EL (cell line): ENCODE data around the gene ACVR1B.

Experiments used
- DNase-seq: peaks from one replicate; pipeline ENCODE4 v3.0.0-alpha.2; 2016

ACVR1B gene

DNA sequence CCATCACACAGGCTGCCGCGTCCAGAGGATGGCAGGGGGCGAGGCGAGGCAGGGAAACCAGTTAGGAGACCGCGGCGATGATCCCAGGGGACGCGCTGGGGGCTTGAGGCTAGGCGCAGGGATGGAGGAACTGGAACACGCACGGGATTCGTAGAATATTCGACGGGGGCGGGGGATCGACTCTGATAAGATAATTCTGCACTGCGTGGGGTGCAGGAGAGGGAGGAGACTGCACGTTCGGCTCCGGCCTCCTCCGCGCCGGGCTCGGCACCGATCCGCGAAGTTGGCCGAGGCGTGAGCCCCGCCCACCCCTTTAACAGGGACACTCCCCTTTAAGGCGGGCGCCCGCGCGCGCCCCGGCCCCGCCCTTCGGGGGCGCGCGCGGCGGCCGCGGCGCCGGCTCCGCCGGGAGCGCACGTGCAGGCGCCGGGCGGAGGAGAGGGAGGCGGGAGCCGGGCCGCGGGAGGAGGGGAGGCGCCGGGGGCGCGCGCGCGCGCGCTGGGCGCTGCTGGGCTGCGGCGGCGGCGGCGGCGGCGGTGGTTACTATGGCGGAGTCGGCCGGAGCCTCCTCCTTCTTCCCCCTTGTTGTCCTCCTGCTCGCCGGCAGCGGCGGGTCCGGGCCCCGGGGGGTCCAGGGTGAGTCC is at the start of gene ACVR1B:
Gene ACVR1B (plus strand): TSS at position 501 of the 644 bp plus-strand sequence. CDS start 45 bp downstream, at position 546.
- DNase-seq: peak; percentile 91

DNA sequence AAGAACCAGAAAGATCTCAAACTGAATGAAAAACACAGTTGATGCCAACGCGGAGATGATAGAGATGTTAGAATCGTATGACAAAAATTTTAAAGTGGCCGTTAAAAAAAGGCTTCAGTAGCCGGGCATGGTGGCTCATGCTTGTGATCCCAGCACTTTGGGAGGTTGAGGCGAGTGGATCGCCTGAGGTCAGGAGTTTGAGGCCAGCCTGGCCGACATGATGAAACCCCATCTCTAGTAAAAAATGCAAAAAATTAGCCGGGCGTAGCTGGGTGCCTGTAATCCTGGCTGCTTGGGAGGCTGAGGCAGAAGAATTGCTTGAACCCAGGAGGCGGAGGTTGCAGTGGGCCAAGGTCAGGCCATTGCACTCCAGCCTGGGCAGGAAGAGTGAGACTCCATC is 49.6 kb upstream of the ACVR1B start:
- no peak for DNase-seq

DNA sequence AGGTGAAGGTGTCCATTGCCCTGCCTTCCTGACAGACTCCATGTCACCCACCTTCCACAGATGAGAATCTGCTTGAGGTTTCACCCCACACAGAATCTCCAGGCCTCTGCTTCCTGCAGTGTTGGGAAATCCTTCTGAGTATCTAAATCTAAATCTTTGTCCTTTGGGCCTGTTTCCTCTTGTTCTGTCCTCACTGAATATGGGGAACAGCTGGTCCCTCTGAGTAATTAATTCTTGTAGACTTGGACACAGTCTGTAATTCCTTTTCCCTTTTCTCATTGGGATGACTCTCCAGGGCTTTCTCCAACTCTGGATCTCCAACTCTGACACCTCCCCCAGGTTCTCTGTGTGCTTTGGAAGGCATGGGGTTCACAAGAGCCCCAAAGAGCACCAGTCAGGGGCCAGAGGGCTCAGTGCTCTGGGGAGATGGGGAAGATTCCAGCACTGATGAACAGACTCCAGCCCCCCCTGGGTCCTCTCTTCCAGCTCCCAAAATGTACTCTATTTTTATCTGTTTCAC is 46.5 kb upstream of the ACVR1B start:
- peak; percentile 29 for DNase-seq

DNA sequence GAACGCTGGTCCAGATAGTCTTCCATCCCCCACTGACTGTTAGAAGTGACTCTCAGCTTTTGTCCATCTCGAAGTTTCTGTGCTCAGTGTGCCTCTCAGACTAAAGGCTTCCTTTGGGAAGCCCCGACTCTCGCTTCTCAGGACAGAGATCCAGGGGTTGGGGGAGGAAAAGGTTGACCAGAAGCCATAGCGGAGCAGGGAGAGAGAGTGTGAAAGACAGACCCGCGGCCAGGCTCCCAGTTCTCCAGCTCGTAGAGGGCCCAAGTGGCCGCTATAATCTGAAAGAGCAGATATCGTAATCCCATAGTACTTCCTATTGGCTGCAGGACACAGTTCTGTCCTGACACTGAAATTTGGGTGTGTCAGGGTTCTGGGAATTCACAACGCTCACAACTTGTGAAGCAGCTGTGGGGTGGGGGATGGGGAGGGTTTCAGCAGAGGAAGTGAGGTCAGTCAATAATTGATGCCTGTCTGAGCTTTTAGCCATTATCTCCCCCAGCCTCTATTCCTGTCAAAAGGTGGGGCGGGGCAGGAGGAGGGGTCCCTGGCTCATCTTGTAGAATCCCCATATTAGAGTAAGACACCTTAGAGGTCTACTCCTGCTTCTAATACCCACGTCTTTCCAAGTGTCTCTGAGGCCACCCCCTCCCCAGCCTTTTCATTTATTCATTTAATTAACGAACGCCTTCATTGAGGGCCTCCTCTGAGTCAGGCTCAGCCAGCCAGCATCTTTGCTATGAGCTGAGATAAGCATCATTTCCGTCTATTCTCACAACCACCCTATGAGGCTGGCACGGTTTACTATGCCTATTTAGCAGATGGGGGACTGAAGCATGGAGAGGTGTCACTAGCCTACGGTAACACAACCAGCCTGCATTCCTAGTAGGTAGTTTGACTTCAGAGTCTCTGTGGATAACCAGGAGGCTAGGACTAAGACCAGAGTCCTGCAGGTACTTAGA is 45.7 kb upstream of the ACVR1B start:
- DNase-seq: peak; percentile 42

DNA sequence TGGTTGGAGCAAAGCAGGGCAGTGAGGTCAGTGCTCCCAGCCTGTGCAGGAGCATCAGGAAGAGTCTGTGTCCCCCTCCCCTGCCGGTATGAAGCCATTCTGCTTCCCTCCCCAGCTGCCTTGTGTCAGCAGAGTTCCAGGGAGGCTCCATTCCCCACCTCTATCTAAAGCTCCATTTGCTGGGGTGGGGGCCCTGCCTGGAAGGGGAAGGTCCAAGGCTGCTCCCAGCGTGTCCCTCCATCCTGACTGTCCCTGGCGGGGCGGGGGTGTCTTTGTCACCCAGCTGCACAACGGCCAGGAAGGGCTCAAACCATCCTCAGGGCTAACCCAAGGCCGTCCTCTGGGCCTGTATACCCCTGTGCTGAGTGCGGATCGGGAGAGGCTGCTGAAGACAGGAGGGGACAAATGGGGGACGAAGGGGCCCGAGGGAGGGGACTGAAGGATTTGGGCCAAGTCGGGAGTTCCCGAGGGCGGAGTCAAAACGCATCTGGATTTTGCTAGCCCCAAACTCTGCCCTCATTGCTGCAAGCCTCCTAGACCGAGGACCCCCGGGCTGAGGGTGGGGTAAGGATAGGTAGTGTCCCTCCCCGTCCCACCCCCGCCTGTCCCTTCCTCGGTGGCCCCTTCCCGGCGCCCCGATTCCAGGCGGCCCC is 44.9 kb upstream of the ACVR1B start:
- no peak for DNase-seq

DNA sequence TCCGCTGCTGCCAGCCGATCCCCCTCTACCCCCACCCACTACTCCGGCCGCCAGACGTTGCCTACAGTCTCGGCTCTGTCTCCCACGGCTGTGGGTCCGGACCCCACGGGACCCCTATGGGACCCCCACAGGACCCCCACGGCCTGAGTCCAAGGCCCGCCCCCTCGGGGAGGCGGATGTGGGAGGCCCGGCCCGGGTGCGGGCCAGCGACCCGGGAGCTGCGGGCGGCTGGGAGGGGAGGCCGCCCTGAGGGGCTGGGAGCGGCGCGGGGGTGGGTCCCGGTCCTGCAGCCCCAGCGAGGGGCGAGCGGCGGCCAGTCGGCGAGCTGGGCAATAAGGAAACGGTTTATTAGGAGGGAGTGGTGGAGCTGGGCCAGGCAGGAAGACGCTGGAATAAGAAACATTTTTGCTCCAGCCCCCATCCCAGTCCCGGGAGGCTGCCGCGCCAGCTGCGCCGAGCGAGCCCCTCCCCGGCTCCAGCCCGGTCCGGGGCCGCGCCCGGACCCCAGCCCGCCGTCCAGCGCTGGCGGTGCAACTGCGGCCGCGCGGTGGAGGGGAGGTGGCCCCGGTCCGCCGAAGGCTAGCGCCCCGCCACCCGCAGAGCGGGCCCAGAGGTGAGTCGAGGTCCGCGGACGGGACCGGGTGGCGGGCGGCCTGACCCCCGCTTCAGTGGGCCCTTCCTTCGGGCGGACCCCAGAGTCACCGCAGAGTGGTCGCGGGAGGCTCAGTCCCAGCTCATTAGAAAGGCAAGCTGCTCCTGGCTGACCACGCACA is 44.2 kb upstream of the ACVR1B start, which contains the start of gene ACVRL1:
Gene ACVRL1 (plus strand): TSS at position 422 of the 773 bp plus-strand sequence. CDS start 4,971 bp downstream, outside the sequence.
- DNase-seq: peak; percentile 25

DNA sequence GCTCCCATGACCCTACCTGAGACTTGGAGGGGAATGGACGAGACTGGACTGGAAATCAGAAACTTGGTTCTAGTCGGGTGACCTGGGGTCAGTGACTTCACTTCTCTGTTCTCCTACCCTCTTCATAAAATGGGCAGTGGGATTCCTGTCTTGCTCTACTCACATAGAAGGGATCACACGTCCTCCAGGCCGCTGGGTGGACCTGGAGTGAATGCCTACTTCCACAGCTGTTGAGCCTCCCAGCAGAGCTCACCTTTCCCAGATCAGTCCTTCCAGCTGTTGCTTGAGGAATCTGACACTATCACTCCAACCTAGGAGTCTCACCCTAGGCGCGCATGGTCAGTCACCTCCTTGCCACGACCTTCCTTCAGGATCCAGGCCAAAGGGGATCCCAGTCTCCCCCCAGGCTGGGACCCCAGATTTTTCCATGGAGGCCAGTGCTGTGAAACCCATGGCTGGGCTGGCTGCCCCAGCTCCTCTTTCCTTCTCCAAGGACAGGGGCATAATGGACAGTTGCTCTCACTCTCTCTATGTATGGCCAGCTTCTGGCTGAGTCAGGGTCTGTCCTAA is 43.6 kb upstream of the ACVR1B start:
- no peak for DNase-seq

DNA sequence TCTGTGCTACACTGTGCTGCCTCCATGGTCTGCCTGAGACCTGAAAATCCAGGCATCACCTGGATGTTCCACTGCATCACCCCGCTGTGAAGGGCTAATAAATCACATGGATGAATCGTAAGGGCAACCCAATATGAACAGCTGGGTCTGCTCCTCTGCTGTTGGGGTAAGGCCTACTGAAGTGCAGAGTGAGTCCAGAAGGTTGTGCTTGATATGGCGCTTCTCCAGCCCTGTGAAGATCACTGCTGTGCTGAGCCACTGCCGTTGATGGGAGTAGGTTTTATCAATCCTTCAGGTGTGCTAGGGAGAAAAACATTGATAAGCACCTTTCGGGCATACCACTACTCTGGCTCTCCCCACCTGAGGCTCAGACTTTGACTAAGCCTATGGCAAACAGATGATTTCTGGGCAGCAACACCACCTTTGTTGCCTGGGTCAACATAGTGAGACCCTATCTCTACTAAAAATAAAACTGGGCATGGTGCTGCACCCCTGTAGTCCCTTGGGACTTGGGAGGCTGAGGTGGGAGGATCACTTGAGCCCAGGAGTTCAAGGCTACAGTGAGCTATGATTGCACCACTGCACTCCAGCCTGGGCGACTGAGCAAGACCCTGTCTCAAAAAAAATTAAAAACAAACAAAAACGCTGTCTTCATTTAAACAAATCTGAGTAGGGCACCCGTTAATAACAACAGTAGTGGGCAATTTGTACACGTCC is 42.5 kb upstream of the ACVR1B start:
- DNase-seq: no peak

DNA sequence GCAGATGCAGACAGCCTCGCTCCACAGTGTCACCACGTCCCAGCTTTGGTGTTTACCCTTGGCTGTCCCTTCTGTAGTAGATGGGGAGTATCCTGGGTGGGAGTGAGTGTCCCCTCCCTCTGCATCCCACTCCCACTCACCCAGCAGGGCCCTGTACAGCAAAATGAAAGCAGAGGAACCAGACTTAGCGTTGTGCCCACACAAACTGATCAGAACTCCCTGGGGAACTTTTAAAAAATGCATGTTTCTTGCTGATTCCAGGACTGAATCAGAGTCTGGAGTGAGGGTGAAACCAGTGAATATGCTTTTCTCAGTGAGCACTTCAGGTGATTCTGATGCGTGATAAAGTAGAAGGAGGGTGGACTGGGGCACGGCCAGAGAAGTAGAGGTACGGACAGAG is 41.3 kb upstream of the ACVR1B start:
- no peak for DNase-seq

DNA sequence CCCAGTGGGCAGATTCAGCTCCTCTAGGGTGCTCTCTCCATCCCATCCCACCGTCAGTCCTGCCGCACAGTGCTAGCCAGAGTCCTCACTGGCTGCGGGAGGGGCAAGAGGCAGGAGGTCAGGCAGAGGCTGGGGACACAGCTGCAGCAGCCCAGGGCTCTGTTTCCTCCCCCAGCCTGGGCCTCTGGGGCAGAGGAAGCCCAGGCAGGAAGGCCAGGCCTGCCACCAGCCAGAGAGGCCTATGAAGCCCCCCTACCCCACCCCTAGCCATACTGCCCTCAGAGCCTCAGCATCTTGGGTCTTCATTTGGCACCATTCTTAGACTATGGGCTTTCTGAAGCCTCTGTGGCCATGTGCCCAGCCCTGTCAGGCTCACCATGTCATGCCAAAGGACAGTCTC is 40.8 kb upstream of the ACVR1B start:
- no peak for DNase-seq

DNA sequence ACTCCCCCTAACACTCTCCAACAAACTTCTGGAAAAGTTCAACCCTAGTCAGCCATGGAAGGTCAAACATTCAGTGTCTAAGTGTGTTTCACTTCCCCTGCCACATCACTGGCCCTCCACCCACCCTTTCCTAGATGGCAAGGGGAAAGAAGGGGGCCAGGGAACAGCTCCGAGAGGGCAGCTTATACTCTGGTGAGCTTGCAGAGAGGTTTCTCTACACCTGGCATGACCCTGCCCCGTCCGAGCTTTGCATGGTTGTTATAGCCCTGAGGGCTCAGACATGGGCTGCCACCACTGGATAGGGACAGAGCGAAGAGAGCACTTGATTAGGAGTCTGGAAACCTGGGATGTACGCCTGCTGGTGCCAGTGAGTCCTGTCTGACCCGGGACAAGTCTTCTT is 40.2 kb upstream of the ACVR1B start:
- DNase-seq: no peak

DNA sequence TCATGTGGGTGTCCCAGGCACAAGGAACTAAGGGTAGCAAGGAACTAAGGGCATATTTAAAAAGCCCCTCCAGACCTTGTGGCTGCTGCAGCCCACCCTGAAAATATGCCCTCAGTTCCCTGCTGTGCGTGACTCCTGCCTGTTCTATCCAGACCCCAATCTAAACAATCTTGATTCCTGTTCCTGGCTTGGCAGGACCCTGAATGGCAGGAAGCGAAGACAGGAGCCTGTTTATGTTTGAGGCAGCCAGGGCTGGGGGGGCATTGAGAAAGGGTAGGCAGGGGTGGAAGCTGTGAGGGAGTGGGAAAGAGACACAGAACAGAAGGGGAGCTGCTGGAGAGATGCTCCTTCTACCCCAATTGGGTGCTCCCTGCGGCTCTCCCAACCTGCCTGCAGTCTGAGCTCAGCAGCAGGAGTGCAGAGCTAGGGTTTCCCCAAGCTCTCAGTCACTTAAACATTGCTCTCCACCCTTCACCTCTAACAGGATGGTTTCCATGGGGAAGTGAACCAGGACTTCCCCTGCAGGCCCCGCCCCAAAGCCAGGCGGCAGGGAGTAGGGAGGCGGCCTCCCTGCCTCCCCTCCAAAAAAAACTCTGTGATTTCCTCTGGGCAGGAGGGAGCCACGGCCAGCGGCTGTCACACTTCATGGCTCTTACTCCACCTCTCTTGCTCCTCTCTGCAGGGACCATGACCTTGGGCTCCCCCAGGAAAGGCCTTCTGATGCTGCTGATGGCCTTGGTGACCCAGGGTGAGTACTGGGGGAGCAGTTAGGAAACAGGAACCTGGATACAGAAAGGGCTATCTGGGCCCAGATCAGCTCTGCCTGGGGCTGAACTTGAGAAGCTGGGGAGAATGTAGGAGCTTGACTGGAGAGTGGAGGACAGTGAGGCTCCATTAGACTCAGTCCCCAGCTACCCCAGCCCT is 39.4 kb upstream of the ACVR1B start:
- no peak for DNase-seq

DNA sequence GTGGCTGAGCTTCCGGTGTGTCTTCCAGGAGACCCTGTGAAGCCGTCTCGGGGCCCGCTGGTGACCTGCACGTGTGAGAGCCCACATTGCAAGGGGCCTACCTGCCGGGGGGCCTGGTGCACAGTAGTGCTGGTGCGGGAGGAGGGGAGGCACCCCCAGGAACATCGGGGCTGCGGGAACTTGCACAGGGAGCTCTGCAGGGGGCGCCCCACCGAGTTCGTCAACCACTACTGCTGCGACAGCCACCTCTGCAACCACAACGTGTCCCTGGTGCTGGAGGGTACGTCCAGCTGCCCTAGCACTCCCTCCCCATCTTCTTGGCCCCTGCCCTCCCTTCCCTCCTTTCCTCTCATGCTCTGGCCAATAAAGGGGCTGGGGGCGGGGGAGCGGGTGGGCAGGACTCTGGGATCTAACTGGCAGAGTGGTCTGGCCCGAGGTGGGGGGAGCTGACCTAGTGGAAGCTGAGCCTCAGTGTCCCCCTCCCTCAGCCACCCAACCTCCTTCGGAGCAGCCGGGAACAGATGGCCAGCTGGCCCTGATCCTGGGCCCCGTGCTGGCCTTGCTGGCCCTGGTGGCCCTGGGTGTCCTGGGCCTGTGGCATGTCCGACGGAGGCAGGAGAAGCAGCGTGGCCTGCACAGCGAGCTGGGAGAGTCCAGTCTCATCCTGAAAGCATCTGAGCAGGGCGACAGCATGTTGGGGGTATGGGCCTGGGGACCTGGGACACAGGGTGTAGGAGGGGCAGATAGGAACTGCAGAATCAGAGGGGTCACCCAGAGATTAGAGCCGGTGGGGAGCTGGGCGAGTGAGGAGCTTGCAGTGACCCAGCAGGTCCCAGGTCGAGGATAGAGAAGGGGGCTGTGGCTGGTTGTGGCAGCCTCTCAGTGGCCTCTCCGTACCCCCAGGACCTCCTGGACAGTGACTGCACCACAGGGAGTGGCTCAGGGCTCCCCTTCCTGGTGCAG is 38.1 kb upstream of the ACVR1B start:
- DNase-seq: no peak

DNA sequence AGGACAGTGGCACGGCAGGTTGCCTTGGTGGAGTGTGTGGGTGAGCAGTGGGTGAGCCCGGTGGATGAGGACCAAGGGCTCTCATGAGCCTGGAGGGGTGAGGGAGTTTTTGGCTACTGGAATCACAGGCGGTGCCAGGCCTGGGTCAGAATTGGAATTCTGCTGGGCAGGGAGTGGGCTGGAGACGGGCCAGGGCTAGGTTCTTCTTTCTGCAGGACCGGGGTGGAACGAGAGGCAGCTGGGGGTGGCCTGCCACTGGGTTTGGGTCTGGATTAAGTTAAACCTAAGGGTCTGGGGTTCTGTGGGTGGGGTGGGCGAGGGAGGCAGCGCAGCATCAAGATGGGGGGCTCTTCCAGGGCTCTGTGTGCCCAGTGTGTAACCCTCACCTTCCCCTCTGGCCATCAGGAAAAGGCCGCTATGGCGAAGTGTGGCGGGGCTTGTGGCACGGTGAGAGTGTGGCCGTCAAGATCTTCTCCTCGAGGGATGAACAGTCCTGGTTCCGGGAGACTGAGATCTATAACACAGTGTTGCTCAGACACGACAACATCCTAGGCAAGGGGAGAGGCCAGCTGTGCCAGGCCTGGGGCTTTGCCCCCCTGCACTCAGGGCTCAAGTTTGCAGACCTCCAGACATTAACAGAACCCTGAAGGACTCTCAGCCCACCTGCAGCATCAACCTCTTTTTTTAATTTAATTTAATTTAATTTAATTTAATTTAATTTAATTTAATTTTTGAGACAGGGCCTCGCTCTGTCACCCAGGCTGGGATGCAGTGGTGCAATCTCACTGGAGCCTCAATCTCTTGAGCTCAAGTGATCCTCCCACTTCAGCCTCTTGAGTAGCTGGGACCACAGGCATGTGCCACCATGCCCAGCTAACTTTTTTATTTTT is 37.2 kb upstream of the ACVR1B start:
- no peak for DNase-seq

DNA sequence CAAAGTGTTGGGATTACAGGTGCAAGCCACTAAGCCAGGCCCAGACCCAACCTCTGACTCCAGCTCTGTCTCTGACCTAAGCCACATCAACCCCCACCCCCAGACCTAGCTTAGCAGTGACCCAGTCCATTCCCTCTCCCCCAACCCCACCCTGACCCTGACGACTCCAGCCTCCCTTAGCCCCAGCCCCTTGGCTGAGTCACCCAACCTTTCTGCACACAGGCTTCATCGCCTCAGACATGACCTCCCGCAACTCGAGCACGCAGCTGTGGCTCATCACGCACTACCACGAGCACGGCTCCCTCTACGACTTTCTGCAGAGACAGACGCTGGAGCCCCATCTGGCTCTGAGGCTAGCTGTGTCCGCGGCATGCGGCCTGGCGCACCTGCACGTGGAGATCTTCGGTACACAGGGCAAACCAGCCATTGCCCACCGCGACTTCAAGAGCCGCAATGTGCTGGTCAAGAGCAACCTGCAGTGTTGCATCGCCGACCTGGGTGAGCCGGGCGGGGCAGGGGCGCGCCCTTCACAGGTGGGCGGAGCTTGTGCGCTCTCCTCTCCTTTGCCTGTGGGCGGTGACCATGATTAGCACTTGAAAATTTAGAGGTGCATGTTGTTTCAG is 36.4 kb upstream of the ACVR1B start:
- no peak for DNase-seq

DNA sequence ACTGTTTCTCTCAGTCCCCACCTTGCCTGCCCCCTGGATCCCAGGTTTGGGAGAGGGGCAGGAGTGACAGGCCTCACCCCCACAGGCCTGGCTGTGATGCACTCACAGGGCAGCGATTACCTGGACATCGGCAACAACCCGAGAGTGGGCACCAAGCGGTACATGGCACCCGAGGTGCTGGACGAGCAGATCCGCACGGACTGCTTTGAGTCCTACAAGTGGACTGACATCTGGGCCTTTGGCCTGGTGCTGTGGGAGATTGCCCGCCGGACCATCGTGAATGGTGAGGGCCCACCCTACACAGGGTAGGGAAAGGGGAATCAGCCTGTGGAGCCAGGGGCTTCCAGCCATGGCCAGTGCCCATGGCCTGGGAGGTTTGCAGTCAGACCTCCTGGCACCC is 35.5 kb upstream of the ACVR1B start:
- DNase-seq: no peak

DNA sequence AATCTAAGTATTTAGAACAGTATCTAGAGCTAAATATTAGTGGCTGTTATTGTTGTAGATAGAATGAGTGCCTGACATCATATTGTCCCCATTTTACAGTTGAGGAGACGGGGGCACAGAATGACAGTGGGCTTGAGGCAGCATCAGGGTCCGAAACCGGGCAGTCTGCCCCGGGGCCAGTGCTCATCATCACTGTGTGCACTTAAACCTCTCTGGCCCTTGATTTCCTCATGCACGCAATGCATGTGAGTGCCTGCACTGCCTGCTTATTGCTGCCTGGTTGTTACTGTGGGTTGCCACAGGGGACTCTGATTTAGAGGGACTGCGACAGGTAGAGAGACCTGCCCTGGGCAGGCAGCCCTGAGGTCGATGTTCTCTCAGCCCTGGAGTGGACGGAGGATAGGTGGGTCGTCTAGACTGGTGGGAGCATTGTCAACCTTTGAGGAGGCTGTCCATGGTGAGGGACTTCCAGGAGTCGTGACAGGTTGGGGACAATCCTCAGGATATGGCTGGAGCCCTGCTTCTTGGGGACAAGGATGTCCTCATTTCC is 34.4 kb upstream of the ACVR1B start:
- no peak for DNase-seq
